ENCODE data around the gene CLEC16A.
"Not testable (repeated sequence)": the region's sequence is repeated elsewhere in the genome, so short reads cannot be mapped to it uniquely, and the experiment has no call there.

The CLEC16A gene

GRCh38 chr16:11220507-11220906, 276.1 kb downstream of the CLEC16A start:
- H3K36me3 ChIP-seq (ENCODE audit: control insufficient read depth in 1 of 2, insufficient read depth in 2 of 2, low read length in 2 of 2); H3K4me3 ChIP-seq (ENCODE audit: low read depth in 1 of 2, low read length in 2 of 2); H3K27ac ChIP-seq (ENCODE audit: low read length); H3K27me3 ChIP-seq (ENCODE audit: low read depth, low read length); H3K4me1 ChIP-seq (ENCODE audit: control insufficient read depth in 1 of 2, insufficient read depth in 2 of 2, low read length in 2 of 2): not testable (repeated sequence)
- H3K9me3 ChIP-seq (ENCODE audit: control insufficient read depth in 1 of 2, low read length in 2 of 2): peaks cover 5 to 33% of the 10 kb centered on the region in 2 donors

DNA sequence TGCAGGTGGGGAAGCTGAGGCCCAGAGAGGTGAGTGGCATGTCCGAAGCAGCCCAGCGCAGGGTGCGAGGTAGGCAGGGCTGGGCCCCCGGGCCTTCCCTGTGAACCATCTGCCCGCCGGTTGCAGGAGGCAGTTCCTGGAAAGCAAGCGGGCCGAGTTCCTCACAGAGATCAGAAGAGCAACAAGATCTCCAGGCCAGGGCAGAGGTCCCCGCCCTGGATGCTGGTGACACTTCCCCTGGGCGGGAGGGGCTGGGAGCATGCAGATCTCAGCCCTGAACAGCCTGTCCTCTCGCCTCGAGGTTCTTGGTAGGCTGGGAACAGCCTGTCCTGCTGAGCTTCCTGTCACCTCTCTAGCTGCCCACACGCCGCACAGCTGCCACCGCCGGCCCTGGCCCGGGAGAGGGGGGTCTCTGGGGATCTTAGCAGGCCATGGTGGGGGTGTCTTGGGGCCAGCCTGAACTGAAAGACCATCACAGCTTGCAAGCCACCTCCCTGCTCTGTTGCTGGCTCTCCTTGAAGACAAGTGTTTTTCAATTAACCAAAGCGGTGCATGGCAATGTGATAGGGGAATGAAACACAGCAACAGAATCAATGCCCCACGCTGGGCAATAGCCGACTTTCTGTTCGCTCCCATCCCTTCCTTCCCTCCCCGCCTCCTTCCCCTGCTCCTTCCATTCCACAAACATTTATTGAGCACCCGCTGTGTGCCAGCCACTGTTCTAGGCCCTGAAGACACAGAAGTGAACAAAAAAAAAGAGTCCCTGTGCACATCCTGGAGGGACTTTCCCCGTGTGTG, 279.9 kb downstream of the CLEC16A start:
- no peaks in the 10 kb centered on the region for H3K9me3 ChIP-seq (ENCODE audit: control insufficient read depth in 1 of 2, low read length in 2 of 2)
- peaks cover 0 to 4% of the 10 kb centered on the region in 2 donors for H3K4me1 ChIP-seq (ENCODE audit: control insufficient read depth in 1 of 2, insufficient read depth in 2 of 2, low read length in 2 of 2)
- H3K27ac ChIP-seq (ENCODE audit: low read length): no peak overlapping the region
- H3K4me3 ChIP-seq (ENCODE audit: low read depth in 1 of 2, low read length in 2 of 2): no peak overlapping the region
- H3K36me3 ChIP-seq (ENCODE audit: control insufficient read depth in 1 of 2, insufficient read depth in 2 of 2, low read length in 2 of 2): no peaks in the 10 kb centered on the region
- H3K27me3 ChIP-seq (ENCODE audit: low read depth, low read length): no peaks in the 10 kb centered on the region

DNA sequence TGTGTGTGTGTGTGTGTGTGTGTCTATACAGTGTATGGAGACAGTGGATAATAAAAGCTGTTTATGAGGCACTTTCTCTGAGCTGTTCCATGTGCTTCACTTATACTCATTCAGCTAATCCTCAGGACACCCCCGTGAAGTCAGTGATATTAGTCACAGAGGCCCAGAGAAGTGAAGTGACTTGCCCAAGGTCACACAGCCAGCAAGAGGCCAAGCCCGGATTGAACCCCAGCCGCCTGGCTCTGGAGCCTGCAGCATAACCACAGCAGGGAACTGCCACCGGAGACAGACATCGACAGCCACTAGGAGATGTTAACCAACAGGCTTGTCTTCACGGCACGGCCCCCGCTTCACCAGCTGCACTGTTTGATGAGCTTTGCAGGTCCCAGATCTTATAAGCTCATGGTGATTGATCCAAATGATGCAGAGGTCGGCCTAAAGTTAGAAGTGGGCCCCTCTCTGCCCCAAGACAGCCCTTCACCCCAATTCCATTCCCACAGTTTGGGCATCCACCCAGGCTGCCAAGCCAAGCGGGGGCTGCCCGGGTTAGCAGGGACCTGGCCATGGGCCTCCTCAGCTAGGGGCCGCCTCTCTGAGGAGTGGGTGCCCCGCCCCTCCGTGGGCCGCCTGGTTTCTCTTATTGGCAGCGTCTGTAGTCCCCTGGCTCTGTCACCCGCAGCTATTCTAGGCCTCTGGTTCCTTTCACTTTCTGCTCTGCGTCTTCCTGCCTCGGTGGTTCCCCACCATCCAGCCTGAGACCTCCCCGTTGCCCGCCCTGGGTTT, 280.7 kb downstream of the CLEC16A start:
- no peaks in the 10 kb centered on the region for H3K27me3 ChIP-seq (ENCODE audit: low read depth, low read length)
- no peaks in the 10 kb centered on the region for H3K9me3 ChIP-seq (ENCODE audit: control insufficient read depth in 1 of 2, low read length in 2 of 2)
- no peaks in the 10 kb centered on the region for H3K36me3 ChIP-seq (ENCODE audit: control insufficient read depth in 1 of 2, insufficient read depth in 2 of 2, low read length in 2 of 2)
- peak overlapping the region in 1 of 2 donors; percentile 8 for H3K4me3 ChIP-seq (ENCODE audit: low read depth in 1 of 2, low read length in 2 of 2)
- peaks cover 0 to 4% of the 10 kb centered on the region in 2 donors for H3K4me1 ChIP-seq (ENCODE audit: control insufficient read depth in 1 of 2, insufficient read depth in 2 of 2, low read length in 2 of 2)
- no peak overlapping the region for H3K27ac ChIP-seq (ENCODE audit: low read length)

DNA sequence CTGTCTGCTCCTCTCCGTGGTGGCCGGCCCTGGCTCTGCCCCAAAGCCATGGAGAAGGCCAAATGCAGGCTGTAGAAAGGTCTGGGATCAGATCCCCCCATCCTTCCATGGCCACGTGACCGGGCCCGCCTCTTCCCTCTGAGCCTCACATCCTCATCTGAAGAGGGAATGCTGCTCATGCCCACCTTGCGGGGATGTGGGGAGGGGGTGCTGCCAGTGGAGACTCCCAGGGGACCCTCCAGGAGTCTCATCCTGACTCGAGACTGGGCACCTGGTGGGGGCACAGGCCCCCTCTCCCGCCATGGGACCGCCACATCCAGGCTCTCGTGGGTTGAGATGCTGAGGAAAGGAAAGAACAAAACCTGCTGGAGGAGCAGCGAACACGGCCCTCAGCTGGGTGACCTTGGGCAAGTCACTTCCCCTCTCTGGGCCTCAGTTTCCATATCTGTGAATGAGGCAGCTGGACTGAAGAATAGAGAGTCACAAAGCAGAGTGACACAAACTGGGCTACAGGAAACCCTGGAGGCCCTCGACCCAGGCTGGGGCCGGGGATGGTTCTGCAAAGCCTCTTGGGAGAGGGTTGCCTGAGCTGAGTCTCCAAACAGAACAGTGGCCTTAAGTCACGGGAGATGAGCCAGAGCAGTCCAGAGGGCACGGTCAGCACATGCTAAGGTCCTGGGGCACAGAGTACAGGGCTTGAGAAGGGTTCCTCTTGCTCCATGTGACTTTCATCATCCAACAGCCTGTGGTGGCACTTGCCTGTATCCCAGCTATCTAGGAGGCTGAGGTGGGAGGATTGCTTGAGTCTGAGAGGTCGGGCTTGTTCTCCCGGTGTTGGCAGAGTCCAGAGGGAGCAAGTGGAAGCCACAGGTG, 281.5 kb downstream of the CLEC16A start:
- Histone ChIP-seq H3K27me3 (ENCODE audit: low read depth, low read length) (no peaks in the 10 kb centered on the region), H3K36me3 (ENCODE audit: control insufficient read depth in 1 of 2, insufficient read depth in 2 of 2, low read length in 2 of 2) (no peaks in the 10 kb centered on the region), H3K9me3 (ENCODE audit: control insufficient read depth in 1 of 2, low read length in 2 of 2) (no peaks in the 10 kb centered on the region), H3K27ac (ENCODE audit: low read length) (no peak overlapping the region), H3K4me3 (ENCODE audit: low read depth in 1 of 2, low read length in 2 of 2) (peak overlapping the region in 1 of 2 donors; percentile 8), H3K4me1 (ENCODE audit: control insufficient read depth in 1 of 2, insufficient read depth in 2 of 2, low read length in 2 of 2) (peaks cover 0 to 4% of the 10 kb centered on the region in 2 donors)

- Histone ChIP-seq H3K36me3 (ENCODE audit: control insufficient read depth in 1 of 2, insufficient read depth in 2 of 2, low read length in 2 of 2) (no peaks in the 10 kb centered on the region), H3K27me3 (ENCODE audit: low read depth, low read length) (no peaks in the 10 kb centered on the region), H3K27ac (ENCODE audit: low read length) (no peak overlapping the region), H3K9me3 (ENCODE audit: control insufficient read depth in 1 of 2, low read length in 2 of 2) (no peaks in the 10 kb centered on the region), H3K4me3 (ENCODE audit: low read depth in 1 of 2, low read length in 2 of 2) (no peak overlapping the region), H3K4me1 (ENCODE audit: control insufficient read depth in 1 of 2, insufficient read depth in 2 of 2, low read length in 2 of 2) (peaks cover 0 to 4% of the 10 kb centered on the region in 2 donors)
Measured at GRCh38 chr16:11229432-11229831, 285.1 kb downstream of the CLEC16A start.

DNA sequence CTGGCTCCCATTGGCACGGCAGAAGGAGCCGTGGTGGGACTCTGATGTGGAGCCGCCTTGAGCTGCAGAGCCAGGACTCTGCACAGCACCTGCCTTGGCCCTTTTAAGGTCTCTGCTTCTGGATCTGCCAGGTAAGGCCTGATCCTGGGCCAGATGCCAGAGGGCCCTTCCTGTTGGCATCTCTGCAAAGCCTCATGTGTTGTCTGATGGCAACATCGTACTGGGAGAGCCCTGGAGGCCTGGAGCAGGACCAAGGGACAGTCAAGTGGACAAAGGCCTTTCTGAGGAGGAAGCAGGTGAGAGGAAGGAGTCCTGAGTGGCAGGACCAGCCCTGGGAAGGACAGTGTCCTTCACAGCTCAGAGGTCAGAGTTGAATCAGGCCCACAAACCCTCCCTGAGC, 285.5 kb downstream of the CLEC16A start:
- Histone ChIP-seq H3K4me1 (ENCODE audit: control insufficient read depth in 1 of 2, insufficient read depth in 2 of 2, low read length in 2 of 2) (peaks cover 0 to 4% of the 10 kb centered on the region in 2 donors), H3K27ac (ENCODE audit: low read length) (no peak overlapping the region), H3K36me3 (ENCODE audit: control insufficient read depth in 1 of 2, insufficient read depth in 2 of 2, low read length in 2 of 2) (no peaks in the 10 kb centered on the region), H3K27me3 (ENCODE audit: low read depth, low read length) (no peaks in the 10 kb centered on the region), H3K4me3 (ENCODE audit: low read depth in 1 of 2, low read length in 2 of 2) (no peak overlapping the region), H3K9me3 (ENCODE audit: control insufficient read depth in 1 of 2, low read length in 2 of 2) (no peaks in the 10 kb centered on the region)

GRCh38 chr16:11231367-11231970, 287.1 kb downstream of the CLEC16A start:
- H3K4me3 ChIP-seq (ENCODE audit: low read depth in 1 of 2, low read length in 2 of 2): no peak overlapping the region
- H3K27ac ChIP-seq (ENCODE audit: low read length): no peak overlapping the region
- H3K4me1 ChIP-seq (ENCODE audit: control insufficient read depth in 1 of 2, insufficient read depth in 2 of 2, low read length in 2 of 2): no peaks in the 10 kb centered on the region
- H3K9me3 ChIP-seq (ENCODE audit: control insufficient read depth in 1 of 2, low read length in 2 of 2): no peaks in the 10 kb centered on the region
- H3K36me3 ChIP-seq (ENCODE audit: control insufficient read depth in 1 of 2, insufficient read depth in 2 of 2, low read length in 2 of 2): no peaks in the 10 kb centered on the region
- H3K27me3 ChIP-seq (ENCODE audit: low read depth, low read length): no peaks in the 10 kb centered on the region
